HK-2 (cell line): Measurements from ENCODE around the gene SRP9.
A peak's percentile ranks its signal among the peaks of the same experiment; 100 is the strongest.
"Not testable (repeated sequence)": the region's sequence is repeated elsewhere in the genome, so short reads cannot be mapped to it uniquely, and the experiment has no call there.

Experiments used
- DNase-seq: peaks from one replicate; pipeline ENCODE4 v3.0.0-alpha.2; 2018; ENCODE audit not compliant: unreplicated experiment

Gene SRP9

GRCh38 chr1:225755671-225756319, 21.8 kb upstream of the SRP9 start:
- no peak for DNase-seq

GRCh38 chr1:225757927-225758656, 19.5 kb upstream of the SRP9 start:
- no peak for DNase-seq

GRCh38 chr1:225759972-225760371, 17.7 kb upstream of the SRP9 start:
- not testable (repeated sequence) for DNase-seq

- DNase-seq, result no peak
Observed at GRCh38 chr1:225760531-225760930, 17.1 kb upstream of the SRP9 start.

- DNase-seq, result not testable (repeated sequence)
Observed at GRCh38 chr1:225761395-225761794, 16.2 kb upstream of the SRP9 start.

- peak; percentile 51 for DNase-seq
Observed at GRCh38 chr1:225762002-225762441, 15.6 kb upstream of the SRP9 start.

- no peak for DNase-seq
Observed at GRCh38 chr1:225762444-225762843, 15.2 kb upstream of the SRP9 start.

- no peak for DNase-seq
Observed at GRCh38 chr1:225763716-225764548, 13.7 kb upstream of the SRP9 start.

- DNase-seq, result no peak
Observed at GRCh38 chr1:225765982-225766674, 11.5 kb upstream of the SRP9 start.

- DNase-seq, result no peak
Observed at GRCh38 chr1:225766967-225767633, 10.5 kb upstream of the SRP9 start.

- no peak for DNase-seq
Observed at GRCh38 chr1:225767634-225768540, 9.7 kb upstream of the SRP9 start.

GRCh38 chr1:225768662-225769426, 8.8 kb upstream of the SRP9 start:
- no peak for DNase-seq

- DNase-seq, result no peak
Observed at GRCh38 chr1:225769687-225770086, 7.9 kb upstream of the SRP9 start.

- DNase-seq, result no peak
Observed at GRCh38 chr1:225770561-225771248, 6.9 kb upstream of the SRP9 start.

- DNase-seq, result no peak
Observed at GRCh38 chr1:225771661-225772322, 5.8 kb upstream of the SRP9 start.

GRCh38 chr1:225772323-225772768, 5.3 kb upstream of the SRP9 start:
- peak; percentile 91 for DNase-seq

- DNase-seq, result no peak
Observed at GRCh38 chr1:225772848-225773247, 4.8 kb upstream of the SRP9 start.
